GM21723 (cell line): ENCODE data around the gene DNAL4.

Source experiments
- ATAC-seq: cut with Tn5 transposase; IDR thresholded peaks from one replicate; pipeline ENCODE4 v1.9.1; 2021; ENCODE audit warnings: mild to moderate bottlenecking, moderate library complexity; ENCODE audit not compliant: unreplicated experiment

The DNAL4 gene

GRCh38 chr22:38741576-38741975 is 52.4 kb downstream of the DNAL4 start:
- ATAC-seq, result no peak

DNA sequence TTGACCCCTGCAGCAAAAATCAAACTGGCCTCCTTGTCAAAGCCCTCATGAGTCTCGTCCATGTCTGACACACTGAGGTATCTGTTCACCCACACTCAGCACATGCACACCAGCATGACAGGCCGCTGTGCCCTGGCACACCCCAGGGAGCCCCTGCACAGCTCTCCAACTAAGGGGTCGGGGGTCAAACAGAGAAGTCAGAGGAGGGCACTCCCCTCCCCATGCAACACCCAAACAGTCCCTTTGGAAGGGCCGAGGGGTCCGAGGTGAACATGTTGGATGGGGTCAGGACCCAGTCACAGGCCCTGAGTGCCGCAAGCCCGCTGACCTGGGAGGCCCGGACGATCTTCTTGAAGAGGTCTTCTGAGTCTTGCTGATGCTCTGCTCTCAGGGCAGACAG is 52.8 kb downstream of the DNAL4 start:
- no peak for ATAC-seq

- ATAC-seq, result no peak
Observed at GRCh38 chr22:38740754-38741153, 53.2 kb downstream of the DNAL4 start.

DNA sequence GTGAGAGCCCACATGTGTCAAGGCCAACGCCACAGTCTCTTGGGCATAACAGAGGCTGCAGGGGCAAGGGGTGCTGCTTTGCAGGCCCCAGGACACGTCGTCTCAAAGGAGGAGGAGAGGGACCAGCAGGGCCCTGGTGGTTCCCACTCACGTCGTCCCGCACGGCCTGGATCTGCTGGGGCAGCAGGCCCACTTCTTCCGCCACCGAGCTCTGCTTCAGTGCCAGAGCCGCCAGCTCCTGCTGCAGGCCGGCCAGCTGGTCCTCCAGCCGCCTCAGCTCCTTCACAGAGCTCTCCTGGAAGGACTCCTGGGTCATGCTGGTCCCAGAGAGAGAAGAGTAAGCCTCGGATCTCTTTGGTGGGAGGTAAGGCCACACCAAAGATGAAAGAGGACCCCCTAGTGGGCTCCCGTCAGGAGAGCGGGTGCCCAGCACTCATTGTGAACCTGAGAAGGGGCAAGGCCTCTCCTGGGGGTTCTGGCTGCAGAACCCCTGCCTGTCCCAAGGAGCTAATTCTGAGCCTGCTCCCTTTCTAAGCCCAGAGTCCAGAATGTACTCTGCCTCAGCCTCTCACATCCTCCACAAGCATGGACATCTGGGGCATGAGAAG is 53.7 kb downstream of the DNAL4 start:
- no peak for ATAC-seq

GRCh38 chr22:38739300-38740055 is 54.5 kb downstream of the DNAL4 start:
- no peak for ATAC-seq

DNA sequence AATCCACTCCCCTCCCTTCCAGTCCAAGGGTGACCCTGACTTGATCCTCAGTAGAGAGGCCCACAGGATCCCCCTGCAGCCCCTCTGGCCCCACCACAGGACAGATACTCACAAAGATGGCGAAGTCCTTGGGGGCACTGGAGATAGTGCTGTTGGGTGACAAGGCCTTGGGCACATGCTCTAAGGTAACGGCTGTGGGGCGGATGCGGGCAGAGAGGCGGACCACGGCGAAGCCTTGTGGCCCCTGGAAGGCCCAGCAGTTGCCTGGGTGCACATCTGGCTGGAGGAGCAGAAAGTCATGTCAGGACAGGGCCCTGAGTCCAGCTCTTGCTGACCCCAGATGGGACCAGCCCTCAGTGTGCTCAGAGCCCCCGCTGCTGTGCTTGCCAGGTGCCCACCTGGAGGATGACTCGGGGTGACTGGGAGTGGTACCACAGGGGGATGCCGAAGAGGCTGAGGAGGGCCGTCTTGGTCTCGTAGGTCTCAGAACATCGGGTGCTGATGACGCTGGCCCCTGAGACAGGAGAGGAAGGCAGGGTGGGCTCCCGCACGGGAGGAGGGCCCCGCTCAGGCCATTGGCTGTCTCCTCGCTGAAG is 55.4 kb downstream of the DNAL4 start:
- no peak for ATAC-seq

DNA sequence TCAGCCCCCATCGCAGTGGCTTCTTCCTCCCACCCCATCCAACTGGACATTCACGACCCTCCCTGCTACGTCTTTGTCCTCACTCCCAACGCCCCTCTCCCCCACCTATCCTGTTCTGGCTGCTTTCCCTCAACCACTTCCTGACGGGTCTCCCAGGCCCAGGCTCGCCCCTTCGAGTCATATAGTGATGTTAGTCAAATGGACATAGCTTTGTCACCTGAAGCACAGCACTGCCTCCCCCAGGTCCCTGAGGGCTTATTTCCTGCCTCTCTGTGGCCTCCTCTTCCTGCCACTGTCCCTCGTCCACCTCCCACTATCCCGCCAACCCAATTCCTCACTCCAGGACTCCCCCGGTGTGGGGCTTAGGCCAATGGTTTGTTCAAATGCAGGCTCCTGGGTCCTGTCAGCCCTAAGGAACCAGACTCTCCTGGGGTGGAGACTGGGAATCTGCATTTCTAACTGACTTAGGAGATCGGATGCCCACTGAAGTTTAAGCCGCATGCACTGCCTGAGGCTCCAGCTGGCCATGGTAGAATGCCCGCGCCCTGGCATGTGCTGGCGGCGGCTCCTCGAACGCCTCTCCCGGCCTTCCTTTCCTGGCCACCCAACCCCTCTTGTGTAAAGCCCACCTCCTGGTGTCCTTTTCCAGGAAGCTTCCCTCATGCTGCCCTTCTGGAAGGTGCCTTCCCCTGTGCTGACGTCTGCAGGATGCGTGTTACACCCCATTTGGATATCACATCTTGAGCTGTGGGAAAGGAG is 56.5 kb downstream of the DNAL4 start:
- ATAC-seq, result no peak

GRCh38 chr22:38736257-38736570 is 57.7 kb downstream of the DNAL4 start:
- no peak for ATAC-seq

- no peak for ATAC-seq
Observed at GRCh38 chr22:38735465-38736256, 58.3 kb downstream of the DNAL4 start.

GRCh38 chr22:38735126-38735464 is 58.8 kb downstream of the DNAL4 start:
- ATAC-seq, result no peak

DNA sequence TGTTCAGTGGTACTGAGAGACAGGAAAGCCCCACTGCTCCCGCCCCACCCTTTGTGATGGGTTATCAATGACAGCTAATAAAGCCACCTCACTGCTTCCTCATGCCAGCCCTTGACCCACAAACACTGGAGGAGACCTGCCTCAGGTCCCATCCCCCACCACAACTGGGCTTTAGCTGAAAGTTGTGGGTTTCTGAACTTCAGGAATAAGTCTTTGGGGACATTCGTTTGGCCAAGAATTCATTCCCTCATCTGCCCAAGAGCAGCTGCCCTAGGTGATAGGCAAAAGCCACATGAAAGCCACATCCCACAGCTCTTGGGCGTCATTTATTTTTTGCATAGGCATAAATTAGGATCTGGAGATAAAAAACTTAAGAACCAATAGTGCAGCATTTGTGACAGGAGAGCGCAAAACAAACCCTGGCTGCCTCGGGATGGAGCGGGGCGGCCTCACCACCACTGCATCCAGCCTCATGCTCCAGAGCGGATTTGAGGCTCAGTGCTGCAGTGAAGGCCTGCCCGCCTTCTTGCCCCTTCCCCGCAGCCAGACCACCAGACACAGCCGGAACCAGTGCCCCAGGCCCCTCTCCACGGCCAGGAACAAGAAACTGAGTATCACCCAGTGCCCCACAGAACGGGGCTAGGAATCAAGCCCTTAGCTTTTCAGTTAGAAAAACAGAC is 59.4 kb downstream of the DNAL4 start:
- ATAC-seq, result no peak

DNA sequence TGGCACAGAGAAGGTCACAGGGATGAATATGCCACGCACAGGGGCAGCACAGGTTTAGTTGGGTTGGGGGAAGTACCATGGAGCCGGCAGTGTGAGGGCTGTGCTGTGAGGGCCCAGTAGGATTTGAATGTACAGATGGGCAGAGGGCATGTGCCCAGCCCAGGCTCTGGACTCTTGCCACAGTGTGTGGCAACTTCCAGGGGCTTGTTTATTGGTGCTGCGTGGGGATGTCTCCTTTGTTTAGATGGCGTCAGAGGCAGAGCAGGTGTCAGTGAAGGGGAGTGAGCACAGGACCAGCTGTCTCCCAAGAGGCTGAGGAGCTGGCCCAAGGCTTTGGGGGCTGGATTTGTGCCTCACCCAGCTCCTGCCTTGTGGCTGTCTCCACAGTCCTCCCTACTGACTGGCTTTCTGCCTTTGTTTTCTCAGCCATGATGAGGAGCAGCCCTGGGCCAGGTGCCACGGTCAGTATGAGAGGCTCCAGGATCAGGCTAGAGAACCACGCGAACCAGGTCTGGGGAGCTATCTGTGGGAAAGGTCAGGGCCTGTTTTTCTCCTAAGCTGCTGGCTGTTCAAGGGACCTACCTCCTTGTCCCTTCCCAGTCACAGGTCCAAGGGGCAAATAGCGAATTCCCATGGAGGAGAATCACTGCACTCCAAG is 60.1 kb downstream of the DNAL4 start:
- no peak for ATAC-seq

DNA sequence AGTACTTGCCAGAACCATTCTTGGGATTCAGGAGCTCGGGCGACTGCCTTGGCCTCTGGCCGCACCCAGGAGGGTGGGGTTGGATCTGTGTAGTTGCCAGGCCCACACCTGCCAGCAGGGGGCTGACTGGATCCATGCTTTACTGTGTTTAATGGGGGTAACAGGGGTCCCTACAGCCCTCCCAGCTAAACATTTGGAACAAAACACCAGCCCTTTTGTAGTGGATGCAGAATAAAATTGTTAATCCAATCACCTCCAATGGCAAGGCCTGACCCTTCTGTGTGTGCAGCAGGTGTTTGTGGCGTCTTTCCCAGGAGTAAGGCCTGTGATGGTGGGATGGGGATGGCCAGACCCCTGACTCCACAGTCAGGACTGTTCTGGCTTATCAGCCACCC is 60.6 kb downstream of the DNAL4 start:
- ATAC-seq, result no peak

GRCh38 chr22:38732251-38732815 is 61.6 kb downstream of the DNAL4 start:
- no peak for ATAC-seq

DNA sequence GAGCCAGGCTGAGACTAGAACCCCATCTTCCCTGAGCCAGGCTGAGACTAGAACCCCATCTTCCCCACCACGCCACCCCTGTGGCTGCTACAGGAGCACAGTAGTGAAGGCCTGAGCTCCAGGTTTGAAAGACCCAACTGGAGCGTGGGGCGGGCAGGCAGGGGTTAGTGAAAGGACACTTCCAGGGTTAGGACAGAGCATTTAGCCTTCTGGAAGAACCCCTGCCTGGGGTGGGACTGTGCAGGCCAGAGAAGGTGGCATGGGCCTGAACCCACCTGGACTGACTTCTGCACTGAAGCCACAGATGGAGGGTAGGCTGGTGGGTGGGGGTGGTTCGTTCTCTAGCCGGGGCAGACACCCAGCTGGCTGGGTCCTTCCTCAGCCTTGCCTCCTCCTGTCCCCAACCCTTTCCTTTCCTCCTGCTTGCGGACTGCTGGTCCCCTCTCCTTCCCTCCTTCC is 62.2 kb downstream of the DNAL4 start:
- ATAC-seq, result no peak

GRCh38 chr22:38730411-38730871 is 63.5 kb downstream of the DNAL4 start:
- no peak for ATAC-seq

GRCh38 chr22:38729946-38730345 is 64.0 kb downstream of the DNAL4 start:
- no peak for ATAC-seq

DNA sequence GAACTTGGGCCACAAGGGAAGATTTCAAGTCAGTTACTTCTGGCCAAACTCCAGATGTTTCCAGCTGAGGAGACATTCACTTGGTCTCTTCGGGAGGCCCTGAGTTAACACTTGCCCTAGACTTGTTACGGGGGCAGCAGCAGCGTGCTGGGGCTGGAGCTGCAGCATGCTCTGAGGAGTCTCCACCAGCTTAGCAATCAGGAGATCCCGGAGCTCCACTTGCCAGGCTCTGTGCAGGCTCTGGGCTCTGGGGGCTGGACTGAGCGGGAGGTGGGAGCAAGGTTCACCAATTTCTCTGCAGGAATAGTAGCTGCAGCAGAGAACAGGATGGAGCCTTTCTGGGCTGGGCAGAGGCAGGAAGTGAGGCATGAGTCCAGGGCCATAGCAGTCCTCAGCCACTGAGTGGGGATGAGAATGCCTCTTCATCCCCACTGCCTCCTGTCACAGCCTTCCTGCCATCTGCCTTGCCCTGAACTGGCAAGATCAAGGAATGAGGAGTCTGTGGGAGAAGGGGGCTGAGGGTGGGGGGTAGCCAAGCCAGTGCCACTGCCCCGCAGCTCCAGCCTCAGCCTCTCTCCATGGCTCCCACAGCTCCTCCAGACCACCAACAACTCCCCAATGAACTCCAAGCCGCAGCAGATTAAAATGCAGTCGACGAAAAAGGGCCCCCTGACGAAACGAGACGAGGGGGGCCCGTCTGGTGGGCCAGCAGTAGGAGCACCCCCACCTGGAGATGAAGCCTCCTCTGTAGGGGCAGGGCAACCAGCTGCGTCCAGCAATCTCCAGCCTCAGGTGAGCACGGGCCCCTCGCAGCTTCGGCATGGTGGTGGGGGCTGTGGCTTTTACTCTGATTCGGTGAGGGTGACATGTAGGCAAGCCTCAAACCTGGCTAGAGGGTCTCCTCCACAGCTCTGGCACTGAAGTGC is 64.8 kb downstream of the DNAL4 start:
- ATAC-seq, result no peak
